22Rv1 (cell line): ENCODE measurements around the gene GSK3A.

Experiments used
- ZFX ChIP-seq: fragments of 450-650 bp; IDR thresholded peaks from 2 replicates; pipeline ENCODE4 v1.6.1; 2017; ENCODE audit warnings: antibody characterized with exemption, borderline replicate concordance
- TF ChIP-seq, protein P1 (sequence below): fragments of 450-650 bp; IDR thresholded peaks from 2 replicates; pipeline ENCODE4 v1.5.1; 2017; ENCODE audit warnings: mild to moderate bottlenecking

DNA sequence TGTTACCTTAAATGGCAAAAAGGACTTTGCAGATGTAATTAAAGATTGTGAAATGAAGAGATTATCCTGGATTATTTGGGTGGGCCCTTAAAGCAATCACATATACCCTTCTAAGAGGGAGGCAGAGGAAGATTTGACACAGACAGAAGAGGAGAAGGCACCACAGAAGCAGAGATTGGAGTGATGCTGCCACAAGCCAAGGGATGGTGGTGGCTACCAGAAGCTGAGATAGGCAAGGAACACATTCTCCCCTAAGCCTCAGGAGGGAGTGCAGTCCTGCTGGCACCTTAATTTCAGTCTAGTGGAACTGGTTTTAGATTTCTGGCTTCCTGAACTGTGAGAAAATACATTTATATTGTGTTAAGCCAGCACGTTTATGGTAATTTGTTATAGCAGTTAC is 49.1 kb downstream of the GSK3A start:
- TF ChIP-seq ZFX = no peak
- TF ChIP-seq, protein P1, sequence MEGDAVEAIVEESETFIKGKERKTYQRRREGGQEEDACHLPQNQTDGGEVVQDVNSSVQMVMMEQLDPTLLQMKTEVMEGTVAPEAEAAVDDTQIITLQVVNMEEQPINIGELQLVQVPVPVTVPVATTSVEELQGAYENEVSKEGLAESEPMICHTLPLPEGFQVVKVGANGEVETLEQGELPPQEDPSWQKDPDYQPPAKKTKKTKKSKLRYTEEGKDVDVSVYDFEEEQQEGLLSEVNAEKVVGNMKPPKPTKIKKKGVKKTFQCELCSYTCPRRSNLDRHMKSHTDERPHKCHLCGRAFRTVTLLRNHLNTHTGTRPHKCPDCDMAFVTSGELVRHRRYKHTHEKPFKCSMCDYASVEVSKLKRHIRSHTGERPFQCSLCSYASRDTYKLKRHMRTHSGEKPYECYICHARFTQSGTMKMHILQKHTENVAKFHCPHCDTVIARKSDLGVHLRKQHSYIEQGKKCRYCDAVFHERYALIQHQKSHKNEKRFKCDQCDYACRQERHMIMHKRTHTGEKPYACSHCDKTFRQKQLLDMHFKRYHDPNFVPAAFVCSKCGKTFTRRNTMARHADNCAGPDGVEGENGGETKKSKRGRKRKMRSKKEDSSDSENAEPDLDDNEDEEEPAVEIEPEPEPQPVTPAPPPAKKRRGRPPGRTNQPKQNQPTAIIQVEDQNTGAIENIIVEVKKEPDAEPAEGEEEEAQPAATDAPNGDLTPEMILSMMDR = no peak
